GM19395 (cell line): ENCODE data around the gene NPTXR.
"Not testable (repeated sequence)": the region's sequence is repeated elsewhere in the genome, so short reads cannot be mapped to it uniquely, and the experiment has no call there.

ENCODE experiments used
- ATAC-seq: cut with Tn5 transposase; IDR thresholded peaks from one replicate; pipeline ENCODE4 v1.9.1; 2021; ENCODE audit warnings: mild to moderate bottlenecking, moderate library complexity; ENCODE audit not compliant: unreplicated experiment

The NPTXR gene

DNA sequence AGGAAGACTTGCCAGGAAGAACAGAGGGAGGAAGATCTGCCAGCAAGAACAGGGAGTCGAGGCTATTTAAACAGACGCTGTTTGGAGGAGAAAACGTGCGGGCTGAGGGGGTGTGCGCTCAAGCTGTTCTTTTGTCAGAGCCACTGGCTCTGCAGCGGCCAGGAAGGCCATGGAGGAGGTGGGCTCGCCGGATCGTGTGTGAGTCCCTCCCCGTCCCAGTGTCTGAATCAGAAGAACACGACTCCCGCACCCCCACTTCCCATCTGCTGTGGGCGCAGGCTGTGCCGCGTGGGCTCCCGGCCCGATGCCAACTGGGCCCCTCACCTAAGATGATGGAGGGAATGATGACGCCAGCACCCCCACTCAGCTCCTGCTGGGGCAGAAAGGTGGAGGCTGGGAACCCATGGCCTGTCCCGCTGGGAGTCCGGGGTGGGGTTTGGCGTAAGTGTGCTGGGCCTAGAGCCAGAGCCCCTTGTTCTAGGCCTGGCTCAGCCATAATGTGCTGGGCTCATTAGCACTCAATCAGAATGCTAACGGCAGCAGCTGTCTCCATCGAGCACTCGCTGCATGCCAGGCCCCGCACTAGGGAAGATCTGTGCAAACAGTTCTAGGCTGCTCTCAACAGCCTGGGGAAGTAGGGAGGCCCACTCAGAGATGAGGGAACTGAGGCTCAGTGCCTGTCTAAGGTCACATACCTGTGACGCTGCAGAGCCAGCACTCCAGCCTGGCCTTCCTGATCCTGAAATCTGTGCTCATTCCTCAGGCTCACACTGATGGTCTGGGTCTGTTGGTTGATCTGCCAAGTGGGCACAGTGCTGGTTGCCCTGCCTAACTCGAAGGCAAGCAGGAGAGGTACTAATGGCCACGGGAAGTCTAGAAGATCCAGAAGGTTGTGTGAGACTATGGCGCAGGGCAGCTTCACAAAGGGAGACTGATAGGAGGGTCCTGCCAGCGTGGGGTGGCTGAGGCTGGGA, 11.5 kb downstream of the NPTXR start:
- no peak for ATAC-seq

DNA sequence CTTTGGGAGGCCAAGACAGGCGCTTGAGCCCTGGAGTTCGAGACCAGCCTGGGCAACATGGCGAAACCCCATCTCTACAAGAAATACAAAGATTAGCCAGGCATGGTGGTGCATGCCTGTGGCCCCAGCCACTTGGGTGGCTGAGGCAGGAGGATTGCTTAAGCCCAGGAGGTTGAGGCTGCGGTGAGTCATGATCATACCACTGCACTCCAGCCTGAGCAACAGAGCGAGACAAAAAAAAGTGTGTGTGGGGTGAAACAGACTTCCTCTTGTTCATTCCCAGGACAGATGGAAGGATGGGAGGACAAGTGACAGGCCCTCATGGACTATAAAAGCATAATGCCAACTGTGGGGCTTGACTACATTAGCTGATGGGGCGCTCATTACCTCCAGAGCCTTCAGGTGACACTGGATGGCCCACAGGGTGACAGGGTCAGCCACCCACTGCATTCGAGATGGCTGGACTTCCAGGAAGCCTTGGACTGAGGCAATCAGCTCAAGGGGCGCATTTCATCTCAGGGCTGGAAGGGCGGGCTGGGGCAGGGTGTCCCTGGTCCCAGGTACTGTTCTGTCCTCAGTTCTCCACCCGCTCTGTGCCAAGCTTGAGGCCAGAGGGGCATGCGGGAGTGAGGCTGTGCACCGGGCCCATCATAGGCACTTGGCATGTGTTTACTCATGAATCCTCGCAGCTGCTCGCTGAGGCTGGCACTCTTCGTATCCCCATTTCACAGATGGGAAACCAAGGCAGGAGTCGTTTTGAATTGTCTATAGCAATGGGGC, 12.5 kb downstream of the NPTXR start:
- no peak for ATAC-seq

DNA sequence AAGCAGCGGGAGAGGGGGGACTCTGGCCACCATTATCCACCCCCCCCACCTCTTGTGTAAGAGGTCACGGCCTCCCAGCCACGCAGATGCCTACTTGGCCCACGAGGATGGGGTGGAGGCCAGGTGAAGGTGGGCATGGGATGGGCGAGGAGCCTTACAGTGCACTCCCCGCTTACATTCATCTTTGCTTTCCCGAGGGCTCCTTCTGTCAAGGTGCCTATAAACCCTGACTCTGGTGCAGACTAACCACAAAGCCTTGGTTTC, 13.1 kb downstream of the NPTXR start:
- no peak for ATAC-seq

DNA sequence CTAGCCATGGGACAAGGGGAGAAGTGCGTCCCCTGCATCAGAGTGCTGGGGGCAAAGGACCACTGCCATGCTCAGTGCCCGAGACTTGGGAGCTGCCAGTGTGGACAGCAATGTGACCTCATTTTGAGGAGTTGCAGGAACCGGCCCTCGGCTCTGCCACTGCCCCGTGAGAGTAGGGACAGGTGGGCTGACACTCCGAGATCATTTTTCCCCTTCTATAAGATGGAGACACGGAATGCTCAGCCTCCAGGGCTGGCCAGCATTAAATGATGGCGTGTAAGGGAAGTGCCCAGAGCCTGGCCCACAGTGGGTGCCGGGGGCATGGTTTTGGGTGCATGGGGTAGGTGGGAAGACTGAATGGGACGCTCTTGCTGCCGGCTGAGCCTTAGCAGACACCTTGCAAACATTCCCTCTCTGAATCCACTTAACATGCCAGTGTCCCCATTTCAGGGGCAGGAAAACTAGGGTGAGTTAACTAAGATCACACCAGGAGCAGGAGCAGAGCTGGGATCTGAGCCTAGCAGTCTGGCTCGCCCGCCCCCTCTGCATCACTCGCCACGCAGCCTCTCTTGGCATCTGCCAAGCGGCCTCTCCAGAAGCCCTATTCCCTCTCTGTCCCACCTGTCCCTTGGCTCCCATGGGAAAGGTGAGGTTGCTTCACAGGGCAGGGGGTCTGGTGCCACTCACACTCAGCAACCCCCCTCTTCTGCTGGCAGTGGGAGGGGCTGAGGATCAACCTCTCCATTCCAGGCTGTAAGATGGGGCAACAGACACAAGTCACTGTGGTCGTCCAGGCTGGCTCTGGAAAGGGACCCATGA, 13.6 kb downstream of the NPTXR start:
- no peak for ATAC-seq

DNA sequence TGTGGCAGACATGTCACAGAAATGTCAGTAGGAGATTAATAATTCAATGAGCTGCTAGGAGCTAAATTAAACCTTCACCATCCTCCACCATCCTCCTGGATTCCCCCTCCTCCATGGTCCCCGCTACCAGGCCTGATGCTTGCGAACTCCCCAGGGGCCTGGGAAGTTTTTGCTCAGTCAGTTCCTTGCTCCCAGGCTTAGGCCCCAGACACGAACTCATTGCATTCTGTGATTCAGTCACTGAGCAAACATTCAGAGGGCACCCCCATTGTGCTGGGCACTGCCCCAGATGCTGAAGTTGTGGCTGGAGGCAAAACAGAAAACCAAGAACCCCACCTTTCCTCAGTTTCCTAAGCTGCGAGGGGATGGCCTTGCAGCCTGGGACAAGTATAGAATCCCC, 14.3 kb downstream of the NPTXR start:
- ATAC-seq = no peak

DNA sequence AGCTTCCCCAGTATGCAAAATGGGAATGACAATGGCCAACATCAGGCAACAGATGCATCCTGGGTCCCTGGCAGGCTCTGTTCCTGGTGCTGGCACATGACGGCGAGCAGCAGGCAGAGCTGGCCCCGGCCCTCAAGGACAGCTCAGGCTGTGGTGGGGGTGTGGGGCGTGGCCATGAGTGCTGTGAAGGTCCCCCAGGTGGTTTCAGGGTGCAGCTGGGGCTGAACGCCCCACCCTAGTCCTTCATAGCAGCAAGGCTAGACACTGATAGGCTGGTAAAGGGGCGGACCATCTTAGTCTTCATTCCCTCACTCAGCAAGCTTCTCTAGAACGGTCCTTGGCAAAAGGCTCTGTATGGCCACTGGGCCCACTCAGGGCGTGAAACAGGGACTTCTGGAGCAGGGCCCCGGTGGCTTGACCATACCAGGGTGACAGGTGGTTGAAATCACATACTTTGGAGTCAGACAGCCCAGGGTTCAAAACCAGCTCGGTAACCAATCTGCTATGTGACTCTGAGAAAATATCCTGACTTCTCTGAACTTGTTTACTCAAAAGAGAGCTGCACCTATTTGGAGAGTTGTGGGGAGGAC, 15.1 kb downstream of the NPTXR start:
- no peak for ATAC-seq

DNA sequence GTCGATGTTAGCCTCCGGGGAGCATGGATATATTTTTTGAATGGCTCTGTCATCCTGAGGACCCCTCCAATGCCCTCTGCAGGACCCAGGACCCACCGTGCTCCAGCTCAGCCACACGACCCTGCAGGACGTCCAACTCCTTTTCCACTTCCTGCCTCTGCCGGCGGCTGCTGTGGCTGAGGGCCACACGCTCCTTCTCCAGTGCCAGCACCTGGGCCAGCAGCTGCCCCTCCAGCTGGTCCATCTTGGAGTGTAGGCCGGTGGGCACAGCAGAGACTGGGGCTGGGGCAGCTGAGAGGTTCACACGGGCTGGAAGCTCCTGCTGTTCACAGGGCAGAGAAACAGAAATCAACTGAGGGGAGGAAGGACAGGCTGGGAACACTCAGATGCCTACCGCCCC, 15.6 kb downstream of the NPTXR start:
- no peak for ATAC-seq

DNA sequence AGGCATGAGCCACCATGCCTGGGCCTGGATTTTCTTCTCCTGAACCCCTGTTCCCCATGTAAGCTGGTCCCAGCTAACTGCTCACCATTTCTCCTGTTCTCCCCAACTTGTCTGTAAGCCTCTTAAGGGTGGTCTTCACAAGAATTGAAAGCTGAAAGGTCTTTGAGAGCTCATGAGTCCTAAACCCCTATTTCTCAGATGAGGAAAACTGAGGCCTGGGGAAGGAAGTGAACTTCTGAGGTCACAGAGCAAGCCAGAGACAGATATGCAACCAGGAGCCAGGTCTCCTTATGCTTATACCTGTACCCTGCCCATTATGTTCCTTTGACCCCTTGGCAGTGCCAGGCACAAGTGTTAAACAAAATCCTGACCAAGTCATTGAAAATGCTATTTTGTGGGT, 16.3 kb downstream of the NPTXR start:
- no peak for ATAC-seq

DNA sequence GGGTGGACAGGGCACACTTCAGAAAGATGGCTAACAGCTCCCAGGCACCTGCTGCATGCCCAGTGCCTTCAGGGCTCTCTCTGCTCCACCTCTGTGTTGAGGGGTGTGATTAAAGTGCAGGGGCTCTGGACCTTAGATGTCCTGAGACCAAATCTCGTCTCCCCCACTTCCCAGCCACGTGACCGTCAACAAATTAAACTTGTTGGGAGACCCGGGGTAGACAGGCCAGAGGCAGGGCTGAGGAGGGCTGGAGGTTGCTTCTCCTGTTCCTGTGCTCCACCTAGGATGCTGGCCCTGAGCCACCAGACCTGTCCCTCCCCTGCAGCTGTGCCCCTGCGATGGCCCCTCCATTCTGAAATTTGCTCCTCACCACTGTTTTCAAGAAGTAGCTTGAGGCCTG, 17.0 kb downstream of the NPTXR start:
- ATAC-seq = no peak

DNA sequence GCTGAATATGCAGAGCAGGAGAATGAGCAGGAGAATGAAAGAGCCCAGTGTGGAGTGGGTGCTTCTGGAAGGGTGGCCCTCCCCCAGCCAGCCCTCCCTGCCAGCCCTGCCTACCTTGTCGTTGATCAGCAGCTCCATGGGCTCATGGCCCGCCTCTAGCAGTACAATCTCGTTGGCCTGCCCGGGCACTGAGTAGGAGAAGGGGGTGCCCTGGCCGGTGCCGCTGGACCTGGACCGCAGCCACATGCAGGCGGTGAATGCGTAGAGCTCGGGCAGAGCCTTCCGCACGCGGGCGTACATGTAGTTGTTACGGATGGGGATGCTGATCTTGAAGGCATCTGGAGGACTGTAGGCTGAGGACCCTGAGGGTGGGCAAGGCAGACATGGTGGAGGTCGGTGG, 17.4 kb downstream of the NPTXR start:
- ATAC-seq = no peak

DNA sequence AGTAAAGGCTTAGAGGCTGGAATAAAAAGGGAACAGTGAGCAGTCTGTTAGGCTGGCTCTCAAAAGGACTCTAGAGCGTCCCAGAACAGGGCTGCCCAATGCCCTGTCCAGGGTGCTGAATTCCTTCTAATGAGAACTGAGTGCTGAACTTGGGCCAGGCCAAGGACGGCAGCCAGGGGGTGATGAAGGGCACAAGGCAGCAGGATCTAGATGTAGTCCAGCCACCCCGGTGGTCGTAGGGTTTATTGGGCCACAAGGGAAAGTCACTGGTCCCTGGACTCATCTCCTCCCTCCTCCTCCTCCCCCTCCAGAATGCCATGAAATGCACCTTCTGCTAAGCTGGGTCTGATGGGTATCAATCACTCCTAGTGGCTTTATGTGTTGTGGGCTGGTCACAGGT, 19.2 kb downstream of the NPTXR start:
- ATAC-seq = no peak

DNA sequence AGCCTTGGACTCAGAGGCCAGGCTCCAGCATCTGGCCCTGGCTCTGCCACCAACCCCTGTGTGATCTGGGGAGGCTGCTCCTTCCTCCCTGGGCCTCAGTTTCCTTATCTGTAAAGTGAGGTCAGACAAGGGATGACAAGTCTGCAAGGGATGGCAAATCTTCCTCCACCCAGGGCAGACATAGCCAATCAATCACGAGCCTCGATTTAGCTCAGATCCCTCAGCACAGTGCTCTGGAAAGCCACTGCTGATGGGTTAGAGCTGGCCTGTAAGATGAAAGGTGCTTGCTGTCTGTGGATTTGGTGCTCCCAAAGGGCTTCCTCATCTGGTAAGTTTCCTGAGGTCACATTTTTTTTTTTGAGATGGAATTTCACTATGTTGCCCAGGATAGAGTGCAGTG, 20.2 kb downstream of the NPTXR start:
- no peak for ATAC-seq

DNA sequence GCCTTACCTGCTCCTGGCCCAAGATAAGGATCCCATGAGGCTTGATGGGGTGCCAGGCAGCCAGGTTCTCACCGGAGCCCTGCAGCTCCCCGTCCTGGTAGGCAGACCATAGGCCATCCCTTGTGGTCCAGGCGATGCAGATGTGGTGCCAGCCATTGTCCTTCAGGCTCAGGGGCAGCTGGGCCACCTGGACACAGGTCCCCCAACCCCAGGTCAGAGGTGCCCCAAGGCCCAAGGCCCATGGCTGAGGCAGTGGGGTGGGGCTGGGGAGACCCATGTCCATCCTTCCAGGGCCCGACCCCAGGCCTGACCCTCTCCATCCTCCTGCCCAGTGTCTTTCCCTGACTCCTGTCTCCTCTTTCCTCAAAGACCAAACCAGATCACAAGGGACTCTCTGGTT, 20.8 kb downstream of the NPTXR start:
- ATAC-seq = no peak

DNA sequence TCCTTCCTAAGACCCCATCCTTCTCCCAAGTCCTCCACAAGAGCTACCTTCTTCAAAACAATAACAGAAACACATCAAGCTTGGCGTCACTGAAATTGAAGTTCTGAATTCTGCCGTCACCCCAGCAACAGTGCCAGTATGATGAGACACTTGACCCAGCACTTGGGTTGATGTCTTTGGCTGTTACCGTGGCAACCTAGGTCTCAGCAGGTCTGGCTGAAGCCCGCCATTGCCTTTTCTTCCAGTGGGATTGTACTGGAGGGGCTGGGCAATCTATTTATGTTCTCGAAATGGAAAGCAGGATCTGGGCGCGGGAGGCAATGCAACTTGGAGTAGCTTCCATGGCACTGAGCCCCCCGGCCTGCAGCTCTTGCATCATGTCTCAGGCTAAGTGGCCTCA, 23.8 kb downstream of the NPTXR start:
- no peak for ATAC-seq

DNA sequence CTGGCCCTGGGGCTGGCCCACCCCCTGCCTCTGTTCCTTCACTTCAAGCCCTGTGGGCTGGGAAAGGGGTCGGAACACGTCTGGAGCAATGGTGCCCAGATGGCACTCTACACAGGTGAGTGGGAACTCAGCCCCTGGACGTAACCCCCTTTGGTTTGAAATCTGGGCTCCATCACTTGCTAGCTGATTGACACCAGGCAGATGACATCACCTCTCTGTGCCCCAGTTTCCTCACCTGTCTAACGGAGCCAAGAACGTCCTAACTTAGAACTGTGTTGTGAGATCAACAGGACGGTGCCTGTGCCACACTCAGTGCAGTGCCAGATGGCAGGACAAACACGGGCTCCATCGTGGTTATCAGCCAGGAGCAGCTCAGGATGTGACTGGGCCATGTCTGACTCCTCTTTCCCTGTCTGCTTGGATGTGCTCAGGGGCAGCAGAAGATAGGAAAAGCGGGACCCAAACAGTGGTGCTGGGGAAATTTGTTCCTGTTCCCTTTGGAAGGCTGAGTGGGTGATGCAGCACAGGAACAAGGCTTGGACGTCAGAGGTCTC, 24.4 kb downstream of the NPTXR start:
- no peak for ATAC-seq

DNA sequence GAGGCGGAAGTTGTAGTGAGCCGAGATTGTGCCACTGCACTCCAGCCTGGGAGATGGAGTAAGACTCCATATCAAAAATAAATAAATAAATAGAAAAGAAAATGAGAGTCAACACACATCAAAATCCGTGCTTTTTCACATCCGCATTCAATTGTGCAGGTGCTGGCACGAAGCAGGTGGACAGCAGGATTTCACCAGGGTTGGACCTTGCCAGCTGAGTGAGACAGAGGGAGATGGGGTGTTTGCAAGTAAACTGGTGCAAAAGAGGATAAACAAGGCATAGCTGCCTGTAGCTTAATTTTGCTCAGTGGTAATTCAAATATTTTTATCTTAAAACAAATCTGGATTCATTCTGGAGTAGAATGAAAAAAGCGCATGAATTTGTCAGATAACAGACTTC, 26.6 kb downstream of the NPTXR start:
- no peak for ATAC-seq

DNA sequence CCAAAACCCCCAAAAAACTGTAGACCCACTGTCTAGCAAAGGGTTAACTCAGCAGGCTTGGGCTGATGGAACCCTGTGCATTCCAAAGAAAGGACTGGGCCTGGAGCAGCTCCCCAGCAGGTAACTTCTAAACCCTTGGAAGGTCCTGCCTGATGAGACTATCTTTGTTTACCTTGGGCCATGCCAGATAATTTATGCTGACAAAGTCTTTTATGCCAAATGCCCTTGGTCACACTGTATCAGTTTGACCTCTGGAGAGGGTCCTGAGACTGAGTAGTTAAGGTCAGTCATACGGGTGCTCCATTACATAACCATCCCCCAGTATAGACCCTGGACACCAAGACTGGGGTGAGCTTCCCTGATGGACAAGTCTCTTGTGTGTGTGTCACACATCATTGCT, 28.0 kb downstream of the NPTXR start:
- no peak for ATAC-seq

DNA sequence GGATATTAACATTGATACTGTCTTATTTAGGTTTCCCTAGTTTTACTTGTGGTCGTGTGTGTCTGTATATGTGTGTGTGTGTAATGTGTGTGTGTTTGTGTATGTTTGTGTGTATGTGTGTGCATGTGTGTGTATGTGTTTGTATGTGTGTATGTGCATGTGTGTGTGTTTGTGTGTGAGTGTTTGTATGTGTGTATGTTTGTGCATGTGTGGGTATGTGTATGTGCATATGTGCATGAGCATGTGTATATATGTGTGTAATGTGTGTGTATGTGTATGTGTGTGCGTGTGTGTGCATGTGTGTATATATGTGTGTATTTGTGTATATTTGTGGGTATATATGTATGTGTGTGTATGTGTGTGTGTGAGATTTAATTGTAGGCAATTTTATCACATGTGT, 32.6 kb downstream of the NPTXR start:
- ATAC-seq = no peak

DNA sequence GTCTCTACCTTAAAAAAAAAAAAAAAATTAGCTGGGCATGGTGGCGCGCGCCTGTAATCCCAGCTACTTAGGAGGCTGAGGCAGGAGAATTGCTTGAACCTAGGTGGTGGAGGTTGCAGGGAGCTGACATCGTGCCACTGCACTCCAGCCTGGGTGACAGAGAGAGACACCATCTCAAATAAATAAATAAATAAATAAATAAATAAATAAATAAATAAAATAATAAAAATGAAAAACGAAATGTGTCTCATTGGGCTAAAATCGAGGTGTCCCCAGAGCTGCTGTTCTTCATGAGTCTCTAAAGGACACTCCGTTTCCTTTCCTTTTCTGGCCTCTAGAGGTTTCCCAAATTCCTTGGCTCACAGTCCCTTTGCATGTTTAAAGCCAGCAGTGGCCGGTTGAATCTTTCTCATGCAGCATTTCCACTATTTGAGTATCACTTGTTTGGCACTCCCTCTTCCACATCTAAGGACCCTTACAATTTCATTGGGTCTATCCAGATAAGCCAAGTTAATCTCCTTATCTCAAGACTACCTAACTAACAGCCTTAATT, 38.7 kb downstream of the NPTXR start:
- ATAC-seq = not testable (repeated sequence)

DNA sequence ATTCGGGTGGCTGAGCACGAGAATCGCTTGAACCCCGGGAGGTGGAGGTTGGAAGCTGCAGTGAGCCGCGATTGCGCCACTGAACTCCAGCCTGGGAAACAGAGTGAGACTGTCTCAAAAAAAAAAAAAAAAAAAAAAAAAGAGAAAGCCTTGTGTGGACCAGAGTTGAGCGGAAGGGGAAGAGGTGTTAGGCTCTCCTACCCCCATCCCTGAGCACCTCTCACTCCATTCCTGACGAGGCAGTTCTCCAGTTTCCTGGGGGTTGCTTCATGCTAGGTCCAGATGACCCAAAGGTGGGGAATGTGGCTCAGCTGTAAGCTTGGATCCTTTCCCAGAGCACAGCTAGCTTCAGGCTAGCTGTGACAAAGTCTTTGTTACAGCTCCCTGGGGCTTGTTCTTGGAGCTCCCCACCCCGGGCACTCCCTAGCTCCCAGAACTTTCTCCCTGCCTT, 41.1 kb downstream of the NPTXR start:
- no peak for ATAC-seq
